GM12873 (cell line): ENCODE results near the gene TPD52L1.

Experiments
- TF ChIP-seq, protein P1 (sequence below): IDR thresholded peaks from 2 replicates; pipeline ENCODE4 v1.5.1; 2012; ENCODE audit warnings: low read depth, mild to moderate bottlenecking, moderate library complexity, low read length, control low read depth; ENCODE audit not compliant: insufficient read depth; ENCODE audit errors: missing control alignments

Gene TPD52L1

DNA sequence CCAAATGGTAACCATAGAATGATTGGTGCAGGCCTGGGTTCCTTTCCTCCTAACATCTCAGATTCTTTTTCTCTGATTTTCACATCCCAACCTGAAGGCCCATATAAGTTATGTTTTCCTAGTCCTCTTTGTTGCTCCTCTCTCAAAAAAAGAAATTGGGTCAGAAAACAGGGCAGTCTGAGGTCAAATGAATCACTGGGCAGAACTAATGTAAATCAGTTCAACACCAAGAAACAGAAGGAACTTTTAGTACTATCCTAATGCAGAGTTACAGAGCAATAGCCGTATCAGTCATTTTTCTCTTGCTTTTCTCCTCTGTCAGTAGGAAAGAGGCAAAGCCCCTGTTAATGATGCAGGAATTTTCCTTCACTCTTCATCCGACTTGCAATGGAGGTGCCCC is 11.0 kb upstream of the TPD52L1 start:
- TF ChIP-seq, protein P1, sequence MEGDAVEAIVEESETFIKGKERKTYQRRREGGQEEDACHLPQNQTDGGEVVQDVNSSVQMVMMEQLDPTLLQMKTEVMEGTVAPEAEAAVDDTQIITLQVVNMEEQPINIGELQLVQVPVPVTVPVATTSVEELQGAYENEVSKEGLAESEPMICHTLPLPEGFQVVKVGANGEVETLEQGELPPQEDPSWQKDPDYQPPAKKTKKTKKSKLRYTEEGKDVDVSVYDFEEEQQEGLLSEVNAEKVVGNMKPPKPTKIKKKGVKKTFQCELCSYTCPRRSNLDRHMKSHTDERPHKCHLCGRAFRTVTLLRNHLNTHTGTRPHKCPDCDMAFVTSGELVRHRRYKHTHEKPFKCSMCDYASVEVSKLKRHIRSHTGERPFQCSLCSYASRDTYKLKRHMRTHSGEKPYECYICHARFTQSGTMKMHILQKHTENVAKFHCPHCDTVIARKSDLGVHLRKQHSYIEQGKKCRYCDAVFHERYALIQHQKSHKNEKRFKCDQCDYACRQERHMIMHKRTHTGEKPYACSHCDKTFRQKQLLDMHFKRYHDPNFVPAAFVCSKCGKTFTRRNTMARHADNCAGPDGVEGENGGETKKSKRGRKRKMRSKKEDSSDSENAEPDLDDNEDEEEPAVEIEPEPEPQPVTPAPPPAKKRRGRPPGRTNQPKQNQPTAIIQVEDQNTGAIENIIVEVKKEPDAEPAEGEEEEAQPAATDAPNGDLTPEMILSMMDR: no peak

DNA sequence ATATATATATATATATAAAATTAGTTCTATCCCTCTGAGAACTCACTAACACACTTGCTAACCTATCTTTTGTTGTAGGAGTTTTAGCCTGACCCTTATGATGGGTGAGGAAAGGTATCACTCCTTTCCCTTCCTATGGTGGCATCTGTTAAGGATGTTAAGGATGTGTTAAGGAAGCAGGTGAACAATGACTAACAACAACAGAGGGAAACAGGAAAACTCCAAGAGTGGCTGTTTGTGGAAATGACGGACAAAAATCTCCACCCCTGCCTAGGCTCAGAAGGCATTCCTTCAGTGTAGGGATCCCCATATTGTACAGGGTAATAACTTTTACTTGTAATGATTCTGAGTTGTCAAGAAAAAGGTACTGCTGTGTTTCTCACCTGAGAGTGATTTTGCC is 8.8 kb upstream of the TPD52L1 start:
- TF ChIP-seq, protein P1: no peak

DNA sequence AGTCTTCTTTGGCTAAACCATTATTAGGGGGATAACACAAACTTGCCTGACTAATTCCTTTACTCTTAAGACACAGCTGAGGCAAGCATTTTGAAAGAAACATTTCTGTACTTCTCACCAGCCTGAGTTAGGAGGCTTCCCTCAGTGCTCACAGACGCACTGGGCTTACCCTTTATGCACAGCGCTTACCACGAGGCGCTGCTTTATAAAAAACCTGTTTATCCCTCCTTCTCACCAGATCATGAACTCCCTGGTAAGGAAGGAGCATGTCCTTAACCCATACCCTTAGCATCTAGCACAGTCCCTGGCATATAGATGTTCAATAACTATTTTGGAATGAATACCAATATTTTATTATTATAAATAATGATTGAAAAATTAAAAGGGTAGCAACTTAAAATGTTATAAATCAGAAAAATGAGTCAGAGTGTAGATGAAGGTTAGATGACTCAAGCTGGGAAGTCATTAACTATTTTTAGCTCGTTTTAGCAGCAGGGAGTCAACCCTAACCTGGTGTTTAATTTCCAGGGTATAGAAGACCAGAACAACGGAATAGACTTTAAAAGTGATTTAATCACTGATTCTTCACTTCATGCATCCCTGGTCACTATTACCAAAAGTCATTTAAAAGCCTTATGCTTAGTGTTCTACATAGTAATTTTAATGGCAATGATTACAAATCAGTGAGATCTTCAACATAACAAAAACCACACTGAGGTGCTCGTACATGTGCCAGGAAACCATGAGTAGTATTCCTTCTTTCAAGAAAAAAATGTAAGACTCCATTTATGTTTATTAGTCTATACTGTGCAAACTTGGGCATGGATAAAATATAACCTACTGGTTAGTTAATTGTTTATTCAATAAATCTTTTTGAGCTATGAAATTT is 4.1 kb upstream of the TPD52L1 start:
- TF ChIP-seq, protein P1: no peak

DNA sequence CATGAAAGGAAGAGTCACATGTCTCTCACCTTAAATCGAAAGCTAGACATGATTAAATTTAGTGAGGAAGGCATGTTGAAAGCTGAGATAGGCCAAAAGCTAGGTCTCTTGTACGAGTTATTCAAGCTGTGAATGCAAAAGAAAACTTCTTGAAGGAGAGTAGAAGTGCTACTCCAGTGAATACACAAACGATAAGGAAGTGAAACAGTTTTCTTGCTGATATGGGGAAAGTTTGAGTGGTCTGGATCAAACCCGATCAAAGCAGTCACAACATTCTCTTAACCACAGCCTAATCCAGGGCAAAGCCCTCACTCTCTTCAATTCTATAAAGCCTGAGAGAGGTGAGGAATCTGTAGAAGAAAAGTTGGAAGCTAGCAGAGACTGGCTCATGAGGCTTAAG is 1.9 kb upstream of the TPD52L1 start:
- TF ChIP-seq, protein P1: no peak

DNA sequence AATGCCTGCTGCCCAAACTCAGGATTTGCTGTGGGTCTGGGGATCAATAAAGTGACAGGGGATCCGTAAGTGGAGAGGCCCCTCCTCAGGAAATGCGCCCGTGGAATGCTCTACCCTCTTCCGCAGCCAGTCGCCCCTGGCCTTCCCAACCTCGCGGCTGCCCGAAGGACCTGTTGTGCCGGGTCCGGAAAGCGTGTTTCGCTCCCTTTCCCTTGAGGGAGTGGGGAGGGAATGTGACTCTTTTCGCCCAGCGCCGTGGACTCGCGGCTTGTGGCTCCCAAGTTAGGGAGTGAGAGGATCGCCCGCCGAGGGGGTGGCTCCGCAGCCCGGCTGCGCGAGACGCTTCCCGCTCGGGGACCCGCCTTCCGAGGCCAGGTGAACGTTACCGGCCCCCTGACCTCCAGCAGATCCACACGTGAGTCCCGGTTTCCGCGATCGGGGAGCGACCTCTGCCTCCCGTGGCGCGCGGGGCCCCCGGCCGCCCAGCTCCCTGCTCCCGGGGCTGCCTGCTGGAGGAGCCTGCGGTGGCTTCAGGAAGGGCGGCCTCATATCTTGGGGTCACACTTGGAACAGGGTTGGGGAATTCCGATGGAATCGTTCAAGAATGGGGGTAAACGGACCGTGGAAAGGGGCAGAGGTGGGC is 666 bp downstream of the TPD52L1 start:
- TF ChIP-seq, protein P1: no peak

DNA sequence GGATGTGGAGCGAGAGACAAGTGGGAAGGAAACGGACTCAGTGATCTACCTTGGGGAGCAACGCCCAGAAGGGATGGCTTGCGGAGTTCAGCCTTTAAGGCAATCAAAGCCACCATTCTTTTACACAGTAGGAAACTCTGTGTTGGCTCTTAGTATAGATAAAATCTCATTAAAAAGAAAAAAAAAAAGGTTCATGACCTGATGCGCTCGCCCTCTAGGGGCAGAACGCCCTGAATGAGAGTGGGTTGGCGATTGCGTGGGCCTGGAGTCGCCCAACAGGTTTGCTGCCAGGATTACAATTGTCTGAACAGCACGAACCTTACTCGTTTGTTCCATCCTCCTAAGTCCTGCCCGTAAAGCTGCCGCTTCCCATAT is 1.2 kb downstream of the TPD52L1 start:
- TF ChIP-seq, protein P1: peak; percentile 39

DNA sequence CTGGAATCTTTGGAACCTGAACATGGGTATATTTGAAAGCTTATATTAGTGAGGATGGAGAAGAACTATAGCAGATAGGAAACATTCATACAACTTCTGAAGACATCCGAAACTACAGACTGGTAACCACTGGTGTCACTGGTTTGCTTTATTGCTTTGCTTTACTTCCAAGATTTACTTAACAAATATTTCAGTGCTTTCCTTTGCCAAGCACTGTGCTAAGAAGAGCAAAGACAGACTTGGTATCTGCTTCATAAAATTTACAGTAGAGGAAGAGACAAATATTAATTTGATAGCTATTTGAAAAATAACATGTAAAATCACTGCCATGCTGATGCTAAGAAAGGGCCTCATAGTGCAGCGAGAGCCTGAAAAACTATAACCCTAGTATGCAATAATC is 1.8 kb downstream of the TPD52L1 start:
- TF ChIP-seq, protein P1: no peak
